Gastroesophageal sphincter (tissue), 4 donors: ENCODE measurements around the gene MOB3B. TPM values are rescaled to one million over a fixed set of nuclear protein-coding genes. Genes with fewer than 3 reads are reported as not detected.

ENCODE experiments used
- ATAC-seq: fragments of 150-250 bp; one replicate; pipeline ENCODE4 v1.9.1; 2016; ENCODE audit warnings: mild to moderate bottlenecking, moderate library complexity
- H3K27ac ChIP-seq, 4 donors: fragments of 200-600 bp; sonication (generic) in 3 of 4; 1 replicate in 3 of 4; 2 replicates in 1 of 4; pipeline ENCODE4 v1.5.1; 2016 to 2019
- H3K27me3 ChIP-seq: fragments of 200-600 bp; sonication (generic); one replicate; pipeline ENCODE4 v1.5.1; 2019
- H3K36me3 ChIP-seq, 2 donors: fragments of 200-600 bp; sonication (generic); one replicate each; pipeline ENCODE4 v1.5.1; 2019; ENCODE audit warnings: control low read depth in 1 of 2
- H3K4me1 ChIP-seq, 3 donors: fragments of 200-600 bp; sonication (generic); 1 replicate in 2 of 3; 2 replicates in 1 of 3; pipeline ENCODE4 v1.5.1; 2016 to 2019; ENCODE audit warnings: control low read depth in 2 of 3
- H3K4me3 ChIP-seq, 2 donors: fragments of 200-600 bp; sonication (generic); one replicate each; pipeline ENCODE4 v1.5.1; 2019; ENCODE audit warnings: mild to moderate bottlenecking in 1 of 2, moderate library complexity in 1 of 2
- H3K9me3 ChIP-seq, 3 donors: fragments of 200-600 bp; sonication (generic); one replicate each; pipeline ENCODE4 v1.5.1; 2017 to 2019; ENCODE audit warnings: control low read depth in 2 of 3
- CTCF ChIP-seq, 4 experiments: fragments of 200-600 bp in 2 of 4; fragments of 450-650 bp in 2 of 4; sonication (generic) in 1 of 4; IDR thresholded peaks; one replicate each; pipeline ENCODE4 v1.5.1; 2017 to 2019; ENCODE audit warnings: antibody characterized with exemption in 4 of 4, mild to moderate bottlenecking in 2 of 4, moderate library complexity in 2 of 4
- EP300 ChIP-seq: sonication (generic); formaldehyde crosslinking; IDR thresholded peaks from one replicate; pipeline ENCODE4 v1.6.1; 2017; ENCODE audit warnings: antibody characterized with exemption, mild to moderate bottlenecking
- POLR2A ChIP-seq, 2 donors: fragments of 450-650 bp; IDR thresholded peaks; one replicate each; pipeline ENCODE4 v1.6.1; 2017; ENCODE audit warnings: antibody characterized with exemption in 2 of 2, mild to moderate bottlenecking in 2 of 2, moderate library complexity in 1 of 2
- POLR2AphosphoS5 ChIP-seq: sonication (generic); formaldehyde crosslinking; IDR thresholded peaks from one replicate; pipeline ENCODE4 v1.6.1; 2017; ENCODE audit warnings: antibody characterized with exemption
- WGBS, 2 donors: methylation state at CpG; one replicate each; pipeline ENCODE4 v1.1.5; 2018; ENCODE audit warnings: low coverage in 1 of 2; 5-methylcytosine and 5-hydroxymethylcytosine counted together
- total RNA-seq, 4 donors: library from RNA; depleted of rRNA; stranded (reverse); fragments of >200 nt; gene quantifications; one replicate each; pipeline ENCODE4 v1.1.0, GENCODE V29; 2016

MOB3B gene
- total RNA-seq, 4 donors from 2014 or later, result 10.2 to 12.4 (median 11.6) TPM

GRCh38 chr9:27518006-27518405 lies 11.6 kb downstream of the MOB3B start:
- Histone ChIP-seq H3K9me3 (no peaks in the 10 kb centered on the region), H3K27ac (no peak overlapping the region), H3K27me3 (no peaks in the 10 kb centered on the region), H3K36me3 (no peaks in the 10 kb centered on the region), H3K4me1 (peaks cover 0 to 10% (median 0%) of the 10 kb centered on the region in 3 donors), H3K4me3 (no peak overlapping the region)
- TF ChIP-seq POLR2AphosphoS5 (no peak), POLR2A (IDR thresholded peaks at IDR 0.05) (no peak), CTCF (IDR thresholded peaks at IDR 0.05) (no peak), EP300 (no peak)
- WGBS, 2 donors, result 94 to 95% methylated on average over 2 of the region's 2 CpGs
- ATAC-seq, result no peak

GRCh38 chr9:27514551-27514950 lies 15.1 kb downstream of the MOB3B start:
- 75 to 94% methylated on average over 2 of the region's 2 CpGs for WGBS, 2 donors

GRCh38 chr9:27511771-27512170 lies 17.8 kb downstream of the MOB3B start:
- no peak overlapping the region for H3K27ac ChIP-seq
- H3K4me3 ChIP-seq, result no peak overlapping the region
- no peak for ATAC-seq
- H3K9me3 ChIP-seq, result no peaks in the 10 kb centered on the region
- WGBS, 2 donors, result 78 to 79% methylated on average over 1 to 2 of the region's 2 CpGs
- H3K36me3 ChIP-seq, result no peaks in the 10 kb centered on the region
- H3K27me3 ChIP-seq, result no peaks in the 10 kb centered on the region
- peaks cover 0 to 10% (median 0%) of the 10 kb centered on the region in 3 donors for H3K4me1 ChIP-seq
- TF ChIP-seq POLR2AphosphoS5 (no peak), CTCF (IDR thresholded peaks at IDR 0.05) (no peak), POLR2A (IDR thresholded peaks at IDR 0.05) (no peak), EP300 (no peak)

More at GRCh38 chr9:27514551-27514950, 15.1 kb downstream of the MOB3B start:
- TF ChIP-seq POLR2AphosphoS5 (no peak), CTCF (IDR thresholded peaks at IDR 0.05) (no peak), POLR2A (IDR thresholded peaks at IDR 0.05) (no peak), EP300 (no peak)
- Histone ChIP-seq H3K36me3 (no peaks in the 10 kb centered on the region), H3K27ac (no peak overlapping the region), H3K4me1 (peaks cover 0 to 10% (median 0%) of the 10 kb centered on the region in 3 donors), H3K4me3 (no peak overlapping the region), H3K27me3 (no peaks in the 10 kb centered on the region), H3K9me3 (no peaks in the 10 kb centered on the region)
- ATAC-seq, result no peak

GRCh38 chr9:27510780-27511179 lies 18.8 kb downstream of the MOB3B start:
- 60 to 100% methylated on average over 1 of the region's 2 CpGs for WGBS, 2 donors
- no peak for ATAC-seq
- Histone ChIP-seq H3K9me3 (no peaks in the 10 kb centered on the region), H3K4me1 (peaks cover 0 to 10% (median 0%) of the 10 kb centered on the region in 3 donors), H3K27me3 (no peaks in the 10 kb centered on the region), H3K4me3 (no peak overlapping the region), H3K36me3 (no peaks in the 10 kb centered on the region), H3K27ac (no peak overlapping the region)
- TF ChIP-seq EP300 (no peak), POLR2AphosphoS5 (no peak), POLR2A (IDR thresholded peaks at IDR 0.05) (no peak), CTCF (IDR thresholded peaks at IDR 0.05) (no peak)

- ATAC-seq, result no peak
- Histone ChIP-seq H3K9me3 (no peaks in the 10 kb centered on the region), H3K27me3 (no peaks in the 10 kb centered on the region), H3K4me1 (no peaks in the 10 kb centered on the region), H3K27ac (no peak overlapping the region), H3K36me3 (no peaks in the 10 kb centered on the region), H3K4me3 (no peak overlapping the region)
- TF ChIP-seq EP300 (no peak), CTCF (IDR thresholded peaks at IDR 0.05) (no peak), POLR2AphosphoS5 (no peak), POLR2A (IDR thresholded peaks at IDR 0.05) (no peak)
- WGBS, 2 donors, result 63 to 77% methylated on average over 2 of the region's 2 CpGs
These were observed 22.6 kb downstream of the MOB3B start for GRCh38 chr9:27506981-27507380.
